OCI-LY7 (cell line): ENCODE results near the gene COL4A2.

Experiments used
- EZH2phosphoT487 ChIP-seq: fragments of 200-600 bp; sonication (generic); IDR thresholded peaks from 2 replicates; pipeline ENCODE4 v1.6.1; 2018; ENCODE audit warnings: low read depth, borderline replicate concordance, mild to moderate bottlenecking, mixed run types, antibody characterized with exemption, low read length, moderate library complexity, mixed read lengths
- TF ChIP-seq, protein P1 (sequence below): fragments of 200-600 bp; sonication (generic); conservative IDR thresholded peaks from 2 replicates; pipeline ENCODE4 v1.5.1; 2014; ENCODE audit warnings: mild to moderate bottlenecking, antibody characterized with exemption, low read length, moderate library complexity, mixed read lengths

DNA sequence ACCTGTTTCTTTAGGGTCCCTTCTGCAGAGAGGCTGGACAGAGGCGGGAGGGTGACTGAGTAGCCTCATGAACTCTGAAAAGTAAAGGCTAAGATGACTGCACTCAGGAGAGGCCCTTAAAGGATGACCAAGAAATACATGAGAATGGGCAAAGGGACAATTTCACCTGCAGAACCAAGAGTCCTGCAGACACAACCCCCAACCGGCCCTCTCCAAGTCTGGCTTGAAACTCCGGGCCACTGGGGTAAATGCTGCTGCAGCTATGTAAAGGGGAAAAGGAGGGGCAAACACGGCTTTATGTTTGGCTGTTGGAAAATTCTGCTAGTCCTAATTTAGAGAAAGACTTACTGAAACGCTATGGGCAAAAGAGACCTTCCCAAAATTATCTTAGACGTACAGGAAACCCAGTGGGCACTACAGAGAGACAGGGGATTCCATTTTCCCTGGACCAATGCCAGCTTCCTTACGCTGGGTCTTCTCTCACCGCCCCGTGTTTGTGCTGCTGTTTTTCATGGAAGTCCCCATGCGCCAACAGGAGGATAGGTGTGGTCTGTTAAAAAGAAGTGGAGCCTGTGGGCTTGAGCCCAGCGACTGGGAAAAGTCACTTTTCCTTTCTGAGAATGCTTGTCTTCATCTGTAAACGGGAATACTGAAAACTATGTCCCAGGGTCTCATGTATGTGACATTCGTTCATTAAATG is 10.6 kb downstream of the COL4A2 start:
- TF ChIP-seq, protein P1, sequence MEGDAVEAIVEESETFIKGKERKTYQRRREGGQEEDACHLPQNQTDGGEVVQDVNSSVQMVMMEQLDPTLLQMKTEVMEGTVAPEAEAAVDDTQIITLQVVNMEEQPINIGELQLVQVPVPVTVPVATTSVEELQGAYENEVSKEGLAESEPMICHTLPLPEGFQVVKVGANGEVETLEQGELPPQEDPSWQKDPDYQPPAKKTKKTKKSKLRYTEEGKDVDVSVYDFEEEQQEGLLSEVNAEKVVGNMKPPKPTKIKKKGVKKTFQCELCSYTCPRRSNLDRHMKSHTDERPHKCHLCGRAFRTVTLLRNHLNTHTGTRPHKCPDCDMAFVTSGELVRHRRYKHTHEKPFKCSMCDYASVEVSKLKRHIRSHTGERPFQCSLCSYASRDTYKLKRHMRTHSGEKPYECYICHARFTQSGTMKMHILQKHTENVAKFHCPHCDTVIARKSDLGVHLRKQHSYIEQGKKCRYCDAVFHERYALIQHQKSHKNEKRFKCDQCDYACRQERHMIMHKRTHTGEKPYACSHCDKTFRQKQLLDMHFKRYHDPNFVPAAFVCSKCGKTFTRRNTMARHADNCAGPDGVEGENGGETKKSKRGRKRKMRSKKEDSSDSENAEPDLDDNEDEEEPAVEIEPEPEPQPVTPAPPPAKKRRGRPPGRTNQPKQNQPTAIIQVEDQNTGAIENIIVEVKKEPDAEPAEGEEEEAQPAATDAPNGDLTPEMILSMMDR, result no peak
- no peak for TF ChIP-seq EZH2phosphoT487
